Measurements from ENCODE around the gene CFLAR. TPM values are rescaled to one million over a fixed set of nuclear protein-coding genes. Genes with fewer than 3 reads are reported as not detected.

Gene CFLAR
- total and polyA plus RNA-seq, 9 of the 15 experiments (the other 6 are each of a cell fraction or from before 2014, with no cell fraction given): 27.5 to 102 (median 54.0) TPM

- no peak for DNase-seq (ENCODE audit: extremely low read depth in 1 of 4, low spot score in 3 of 4)
- no peaks in the 10 kb centered on the region; the same call in 2 of the 3 replicates for H3K36me3 ChIP-seq (ENCODE audit: control insufficient read depth, insufficient read depth, low read length)
- no peaks in the 10 kb centered on the region for H4K20me1 ChIP-seq (replicated peaks; ENCODE audit: control insufficient read depth, insufficient read depth, low read length)
- FAIRE-seq: no peak
- H3K27me3 ChIP-seq (ENCODE audit: control insufficient read depth in 2 of 2, insufficient read depth in 2 of 2, low read length in 2 of 2): no peaks in the 10 kb centered on the region
- ChIA-PET POLR2A (interaction anchor here (0.9 kb wide), 1 partner anchor 309 kb away, joined by 3 read pairs; no protein-coding TSS in a partner anchor), CTCF (ENCODE audit: low intra/inter-chr PET ratio) (no interaction called here)
- H3K9me3 ChIP-seq (replicated peaks; ENCODE audit: control insufficient read depth, insufficient read depth, low read depth, low read length): peaks cover 3% of the 10 kb centered on the region
- no peaks in the 10 kb centered on the region for H3K9me1 ChIP-seq (ENCODE audit: control insufficient read depth, insufficient read depth, low read length)
- no peak overlapping the region for H3K4me2 ChIP-seq (ENCODE audit: insufficient read depth, low read length)
- BruUV-seq (replicated peaks): no TSS peak
- in situ Hi-C loops (cut with MboI) (no loop called here), intact Hi-C loops (cut with micrococcal nuclease) (no loop called here)
- peaks cover 0 to 6% of the 10 kb centered on the region in 2 experiments; a peak in 3 of 5 replicates for H3K4me1 ChIP-seq (replicated peaks in 1 of 2; ENCODE audit: control insufficient read depth in 2 of 2, insufficient read depth in 2 of 2, low read length in 2 of 2)
- no peak overlapping the region for H3K4me3 ChIP-seq
- 11% methylated on average over 2 of the region's 2 CpGs for WGBS (ENCODE audit: insufficient coverage, low coverage, missing lambda C conversion rate)
- ATAC-seq: no peak
- TF ChIP-seq CC2D1A (IDR thresholded peaks at IDR 0.05) (no peak), CEBPB (tag; IDR thresholded peaks at IDR 0.05) (peak; percentile 75), CEBPG (CRISPR knock-in tag; IDR thresholded peaks at IDR 0.05) (no peak), CEBPG (tag; conservative IDR thresholded peaks at IDR 0.05 in 1 of 2, IDR thresholded peaks at IDR 0.05 in 1 of 2) (peak in 1 of 2 experiments; percentile 17; a peak in 1 of 4 replicates)
- no peak overlapping the region for H2AFZ ChIP-seq (ENCODE audit: low read depth, low read length)
- H3K27ac ChIP-seq (ENCODE audit: extremely low read depth, low read depth, low read length): no peak overlapping the region
- H3K9ac ChIP-seq (ENCODE audit: insufficient read depth in 1 of 2, low read depth in 2 of 2, low read length in 2 of 2): no peak overlapping the region
- no peaks in the 10 kb centered on the region for H3K79me2 ChIP-seq (ENCODE audit: control insufficient read depth, insufficient read depth, low read length)
Measured at GRCh38 chr2:201172279-201172678, 56.3 kb downstream of the CFLAR start.

GRCh38 chr2:201174687-201175086 lies 58.7 kb downstream of the CFLAR start:
- DNase-seq (ENCODE audit: extremely low read depth in 1 of 4, low spot score in 3 of 4): no peak
- Histone ChIP-seq H4K20me1 (replicated peaks; ENCODE audit: control insufficient read depth, insufficient read depth, low read length) (no peaks in the 10 kb centered on the region), H3K9me3 (replicated peaks; ENCODE audit: control insufficient read depth, insufficient read depth, low read depth, low read length) (no peaks in the 10 kb centered on the region), H3K4me2 (ENCODE audit: insufficient read depth, low read length) (no peak overlapping the region), H3K4me3 (no peak overlapping the region), H3K36me3 (ENCODE audit: control insufficient read depth, insufficient read depth, low read length) (no peaks in the 10 kb centered on the region), H3K9ac (ENCODE audit: insufficient read depth in 1 of 2, low read depth in 2 of 2, low read length in 2 of 2) (no peak overlapping the region), H2AFZ (ENCODE audit: low read depth, low read length) (0 out of 2 replicates have a peak overlapping the region, but pooled peaks have one; percentile 40), H3K27ac (ENCODE audit: extremely low read depth, low read depth, low read length) (no peak overlapping the region), H3K9me1 (ENCODE audit: control insufficient read depth, insufficient read depth, low read length) (no peaks in the 10 kb centered on the region), H3K79me2 (ENCODE audit: control insufficient read depth, insufficient read depth, low read length) (no peaks in the 10 kb centered on the region), H3K27me3 (ENCODE audit: control insufficient read depth in 2 of 2, insufficient read depth in 2 of 2, low read length in 2 of 2) (no peaks in the 10 kb centered on the region), H3K4me1 (replicated peaks in 1 of 2; ENCODE audit: control insufficient read depth in 2 of 2, insufficient read depth in 2 of 2, low read length in 2 of 2) (peaks cover 0 to 6% of the 10 kb centered on the region in 2 experiments; a peak in 3 of 5 replicates)
- FAIRE-seq: no peak
- in situ Hi-C loops (cut with MboI) (loop anchor here (5.0 to 25.0 kb wide), 2 partner anchors 267 to 462 kb away; no protein-coding TSS in a partner anchor), intact Hi-C loops (cut with micrococcal nuclease) (loop anchor here (5.0 kb wide), 1 partner anchor 212 kb away; the partner anchor contains the start of gene ORC2)
- ChIA-PET CTCF (ENCODE audit: low intra/inter-chr PET ratio) (no interaction called here), POLR2A (no interaction called here)
- no peak for ATAC-seq
- TF ChIP-seq HMBOX1 (IDR thresholded peaks at IDR 0.05) (peak; percentile 51; the same call in 1 of the 2 replicates), ATF6 (CRISPR knock-in tag; IDR thresholded peaks at IDR 0.05) (no peak), ZFX (CRISPR knock-in tag; IDR thresholded peaks at IDR 0.05) (no peak)
- BruUV-seq (replicated peaks): no TSS peak
- WGBS (ENCODE audit: insufficient coverage, low coverage, missing lambda C conversion rate): 36% methylated on average over 1 of the region's 1 CpG

All from K562 (cell line).